Cardiac septum (tissue), 1 donor: ENCODE measurements around the gene APBA2. TPM values are rescaled to one million over a fixed set of nuclear protein-coding genes. Genes with fewer than 3 reads are reported as not detected.
"Not testable (repeated sequence)": the region's sequence is repeated elsewhere in the genome, so short reads cannot be mapped to it uniquely, and the experiment has no call there.

Source experiments
- DNase-seq: peaks from one replicate; pipeline ENCODE4 v3.0.0-alpha.2; 2020; ENCODE audit warnings: low spot score
- intact Hi-C: fragments of 100-400 bp; cut with DNase I; formaldehyde crosslinking; loops from one replicate; pipeline ENCODE4 v1.14.0; 2022
- total RNA-seq: library from RNA; stranded (reverse); fragmentation: NEBNext Ultra II Directional; extraction: Animal tissue kit (Norgen Biotek cat#: 25700); gene quantifications from one replicate; pipeline ENCODE4 v1.2.1, GENCODE V29; 2021
- donor health status: DM: no; HTN: no; CAD: no.

Gene APBA2
- total RNA-seq, 1 donor from 2014 or later: 0.57 TPM

DNA sequence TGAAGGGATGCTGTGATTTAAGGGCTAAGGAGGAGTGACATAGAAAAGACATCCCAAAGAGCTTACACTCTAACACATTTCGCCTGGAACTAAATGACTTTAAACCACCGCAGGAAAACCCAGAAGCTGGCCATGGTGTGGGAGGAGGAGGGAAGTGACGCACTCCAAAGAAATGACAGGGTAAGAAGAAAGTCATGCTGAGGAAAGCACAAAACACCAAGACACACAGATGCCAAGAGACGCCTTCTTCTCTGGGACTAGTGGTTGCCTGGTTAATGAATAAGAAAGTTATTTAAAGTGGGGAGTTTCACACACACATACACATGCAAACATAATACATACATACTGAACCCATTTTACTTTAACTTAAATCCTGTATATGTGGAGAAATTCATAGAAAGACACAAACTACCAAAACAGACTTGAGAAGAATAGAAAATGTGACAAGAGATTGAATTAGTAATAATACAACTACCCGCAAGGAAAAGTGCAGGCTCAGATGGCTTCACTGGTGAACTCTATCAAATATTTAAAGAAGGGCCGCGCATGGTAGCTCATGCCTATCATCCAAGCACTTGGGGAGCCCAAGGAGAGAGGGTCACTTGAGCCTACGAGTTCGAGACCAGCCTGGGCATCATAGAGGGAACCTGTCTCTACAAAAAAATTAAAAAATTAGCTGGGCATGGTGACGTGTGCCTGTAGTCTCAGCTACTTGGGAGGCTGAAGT is 258.3 kb downstream of the APBA2 start:
- intact Hi-C loops: no loop called here
- no peak for DNase-seq

GRCh38 chr15:29149738-29150075 is 263.9 kb downstream of the APBA2 start:
- intact Hi-C loops: no loop called here

DNA sequence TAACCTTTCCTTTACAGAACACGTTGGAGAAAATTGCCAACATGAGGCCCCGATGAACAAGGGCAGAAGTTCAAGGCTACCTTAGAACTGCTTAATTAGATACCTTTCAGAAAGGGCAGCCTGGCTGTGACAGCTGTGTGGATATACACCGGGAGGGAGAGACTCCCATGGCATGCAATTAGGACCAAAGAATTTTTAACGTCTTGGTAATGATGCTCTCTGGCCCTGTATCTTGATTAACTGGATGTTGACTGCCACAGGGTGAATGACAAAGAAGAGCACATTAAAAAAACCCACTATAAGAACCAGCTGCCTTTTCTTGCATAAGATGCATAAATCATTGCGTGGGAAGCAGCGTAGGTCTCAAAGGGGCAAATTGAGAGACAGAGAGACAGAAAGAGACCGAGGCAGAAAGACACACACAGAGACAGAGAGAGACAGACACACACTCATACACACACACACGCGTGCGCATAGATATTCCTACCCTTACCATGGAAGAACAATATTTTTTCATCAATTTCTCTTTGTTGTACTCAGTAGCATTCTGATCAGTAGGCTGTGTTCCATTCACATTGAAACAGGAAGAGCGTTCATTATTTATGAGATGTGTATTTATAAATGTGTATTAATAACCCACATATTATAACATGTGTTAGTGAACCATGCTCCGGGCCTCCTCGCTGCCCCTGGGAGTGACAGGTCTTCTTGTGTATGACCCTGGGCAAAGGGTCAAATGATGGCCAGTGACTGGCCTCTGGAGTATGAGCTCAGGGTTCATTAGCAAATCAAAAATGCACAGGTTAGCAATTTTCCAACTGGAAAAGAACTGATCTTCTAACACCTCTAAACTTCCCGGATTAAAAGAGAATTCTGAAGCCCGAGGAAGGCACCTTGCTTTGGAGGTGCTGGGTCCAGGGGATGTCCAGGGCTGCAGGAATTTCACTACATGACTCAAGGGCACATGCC is 265.0 kb downstream of the APBA2 start:
- intact Hi-C loops: no loop called here
- no peak for DNase-seq

More at GRCh38 chr15:29149738-29150075, 263.9 kb downstream of the APBA2 start:
- no peak for DNase-seq

DNA sequence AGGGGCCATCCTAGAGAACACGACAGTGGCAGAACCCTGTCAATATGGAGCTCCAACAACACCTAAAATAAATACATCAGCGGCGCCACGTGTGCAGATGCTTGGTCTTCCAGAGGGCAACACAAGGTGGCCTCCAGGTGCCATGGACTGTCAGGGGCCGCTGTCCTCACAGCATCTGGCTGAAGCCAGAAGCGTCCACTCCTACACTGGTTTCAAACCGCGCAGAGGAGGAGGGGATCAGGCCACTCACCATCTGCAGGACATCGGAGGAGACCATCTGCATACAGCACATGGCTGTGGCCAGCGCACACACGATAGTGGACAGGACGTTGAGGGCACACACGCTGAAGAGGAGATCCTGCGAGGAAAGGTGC is 265.7 kb downstream of the APBA2 start:
- intact Hi-C loops: no loop called here
- no peak for DNase-seq

- intact Hi-C loops: no loop called here
Measured at GRCh38 chr15:29156521-29156920, 270.7 kb downstream of the APBA2 start.

DNA sequence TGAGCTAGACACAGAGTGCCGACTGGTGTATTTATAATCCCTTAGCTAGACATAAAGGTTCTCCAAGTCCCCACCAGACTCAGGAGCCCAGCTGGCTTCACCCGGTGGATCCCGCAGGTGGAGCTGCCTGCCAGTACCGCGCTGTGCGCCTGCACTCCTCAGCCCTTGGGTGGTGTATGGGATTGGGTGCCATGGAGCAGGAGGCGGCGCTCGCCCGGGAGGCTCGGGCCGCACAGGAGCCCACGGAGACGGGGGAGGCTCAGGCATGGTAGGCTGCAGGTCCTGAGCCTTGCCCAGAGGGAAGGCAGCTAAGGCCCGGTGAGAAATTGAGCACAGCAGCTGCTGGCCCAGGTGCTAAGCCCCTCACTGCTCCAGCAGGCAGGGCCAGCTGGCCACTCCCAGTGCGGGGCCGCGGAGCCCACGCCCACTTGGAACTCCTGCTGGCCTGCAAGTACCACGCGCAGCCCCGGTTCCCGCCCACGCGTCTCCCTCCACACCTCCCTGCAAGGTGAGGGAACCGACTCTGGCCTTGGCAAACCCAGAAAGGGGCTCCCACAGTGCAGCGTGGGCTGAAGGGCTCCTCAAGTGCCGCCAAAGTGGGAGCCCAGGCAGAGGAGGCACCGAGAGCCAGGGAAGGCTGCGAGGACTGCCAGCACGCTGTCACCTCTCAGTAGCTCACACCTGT is 274.1 kb downstream of the APBA2 start:
- no peak for DNase-seq
- intact Hi-C loops: no loop called here

More at GRCh38 chr15:29156521-29156920, 270.7 kb downstream of the APBA2 start:
- no peak for DNase-seq

GRCh38 chr15:29162411-29162810 is 276.6 kb downstream of the APBA2 start:
- intact Hi-C loops: no loop called here
- no peak for DNase-seq

GRCh38 chr15:29167122-29167521 is 281.3 kb downstream of the APBA2 start:
- intact Hi-C loops, DNase-seq: not testable (repeated sequence)

Other genes with a start within 250 kb of the APBA2 start
- gene GOLGA8M, start 173.6 kb upstream of the APBA2 start, total RNA-seq: 1.9 TPM
- not detected for gene GOLGA6L7, start 37.3 kb upstream of the APBA2 start, total RNA-seq